Measurements from ENCODE around the gene RAPGEF5.

RAPGEF5 gene

GRCh38 chr7:22138886-22139285 is 218.1 kb downstream of the RAPGEF5 start:
- Histone ChIP-seq H3K27me3 (replicated peaks) (no peaks in the 10 kb centered on the region), H3K36me3 (replicated peaks) (no peaks in the 10 kb centered on the region), H3K27ac (no peak overlapping the region), H3K4me3 (ENCODE audit: low read depth, low read length) (no peak overlapping the region)
- TF ChIP-seq CTCF (IDR thresholded peaks at IDR 0.05; ENCODE audit: low read depth, low read length, missing control alignments) = no peak
- in situ Hi-C loops (cut with HindIII; ENCODE audit: low pct_ligation_motif_present, low sequenced_read_pairs) = no loop called here
- no peak for DNase-seq

GRCh38 chr7:22138106-22138505 is 218.8 kb downstream of the RAPGEF5 start:
- no peaks in the 10 kb centered on the region for H3K36me3 ChIP-seq (replicated peaks)
- in situ Hi-C loops (cut with HindIII; ENCODE audit: low pct_ligation_motif_present, low sequenced_read_pairs) = no loop called here
- no peak for TF ChIP-seq CTCF (IDR thresholded peaks at IDR 0.05; ENCODE audit: low read depth, low read length, missing control alignments)
- DNase-seq = no peak
- H3K27me3 ChIP-seq (replicated peaks) = no peaks in the 10 kb centered on the region
- no peak overlapping the region for H3K27ac ChIP-seq
- no peak overlapping the region for H3K4me3 ChIP-seq (ENCODE audit: low read depth, low read length)

- in situ Hi-C loops (cut with HindIII; ENCODE audit: low pct_ligation_motif_present, low sequenced_read_pairs) = no loop called here
- H3K27me3 ChIP-seq (replicated peaks) = no peaks in the 10 kb centered on the region
- no peak for TF ChIP-seq CTCF (IDR thresholded peaks at IDR 0.05; ENCODE audit: low read depth, low read length, missing control alignments)
- H3K4me3 ChIP-seq (ENCODE audit: low read depth, low read length) = no peak overlapping the region
- no peaks in the 10 kb centered on the region for H3K36me3 ChIP-seq (replicated peaks)
- peak overlapping the region; percentile 44 for H3K27ac ChIP-seq
- DNase-seq = peak; percentile 73
Observed at GRCh38 chr7:22137466-22137865, 219.5 kb downstream of the RAPGEF5 start.

GRCh38 chr7:22137026-22137425 is 219.9 kb downstream of the RAPGEF5 start:
- no peak overlapping the region for H3K4me3 ChIP-seq (ENCODE audit: low read depth, low read length)
- TF ChIP-seq CTCF (IDR thresholded peaks at IDR 0.05; ENCODE audit: low read depth, low read length, missing control alignments) = no peak
- in situ Hi-C loops (cut with HindIII; ENCODE audit: low pct_ligation_motif_present, low sequenced_read_pairs) = no loop called here
- peak overlapping the region; percentile 44 for H3K27ac ChIP-seq
- no peak for DNase-seq
- H3K36me3 ChIP-seq (replicated peaks) = no peaks in the 10 kb centered on the region
- H3K27me3 ChIP-seq (replicated peaks) = no peaks in the 10 kb centered on the region

GRCh38 chr7:22129819-22130580 is 227.0 kb downstream of the RAPGEF5 start:
- Histone ChIP-seq H3K36me3 (replicated peaks) (no peaks in the 10 kb centered on the region), H3K4me3 (ENCODE audit: low read depth, low read length) (no peak overlapping the region), H3K27me3 (replicated peaks) (no peaks in the 10 kb centered on the region), H3K27ac (no peak overlapping the region)
- no peak for TF ChIP-seq CTCF (IDR thresholded peaks at IDR 0.05; ENCODE audit: low read depth, low read length, missing control alignments)
- in situ Hi-C loops (cut with HindIII; ENCODE audit: low pct_ligation_motif_present, low sequenced_read_pairs) = no loop called here
- DNase-seq = no peak

GRCh38 chr7:22129166-22129565 is 227.8 kb downstream of the RAPGEF5 start:
- Histone ChIP-seq H3K4me3 (ENCODE audit: low read depth, low read length) (no peak overlapping the region), H3K27me3 (replicated peaks) (no peaks in the 10 kb centered on the region), H3K36me3 (replicated peaks) (no peaks in the 10 kb centered on the region), H3K27ac (no peak overlapping the region)
- DNase-seq = no peak
- no peak for TF ChIP-seq CTCF (IDR thresholded peaks at IDR 0.05; ENCODE audit: low read depth, low read length, missing control alignments)
- in situ Hi-C loops (cut with HindIII; ENCODE audit: low pct_ligation_motif_present, low sequenced_read_pairs) = no loop called here

Measured in brain microvascular endothelial cell (primary cell).